Mesendoderm (in vitro differentiated cells): Measurements from ENCODE around the gene MICAL2.

Source experiments
- DNase-seq: peaks from one replicate; pipeline ENCODE4 v3.0.0; 2013
- H2AK5ac ChIP-seq: 2 replicates; pipeline ENCODE4 v1.6.1; 2013; ENCODE audit warnings: low read length, inconsistent platforms
- H2BK120ac ChIP-seq: 2 replicates; pipeline ENCODE4 v1.6.1; 2013; ENCODE audit warnings: low read depth, mild to moderate bottlenecking, low read length, moderate library complexity, mixed read lengths
- H2BK15ac ChIP-seq: replicated peaks from 2 replicates; pipeline ENCODE4 v1.6.1; 2013; ENCODE audit warnings: low read depth, mild to moderate bottlenecking, moderate library complexity
- H2BK5ac ChIP-seq: 2 replicates; pipeline ENCODE4 v1.6.1; 2013; ENCODE audit warnings: low read length, inconsistent platforms
- H3K18ac ChIP-seq: 2 replicates; pipeline ENCODE4 v1.6.1; 2013; ENCODE audit warnings: mild to moderate bottlenecking, low read length, mixed read lengths
- H3K23ac ChIP-seq: one replicate; pipeline ENCODE4 v1.6.1; 2013; ENCODE audit warnings: low read length
- H3K27ac ChIP-seq: 2 replicates; pipeline ENCODE4 v1.5.1; 2013; ENCODE audit warnings: low read depth, mild to moderate bottlenecking, inconsistent platforms, low read length, moderate library complexity
- H3K27me3 ChIP-seq: 2 replicates; pipeline ENCODE4 v1.6.1; 2013; ENCODE audit warnings: low read length, control low read depth, mild to moderate bottlenecking, inconsistent platforms; ENCODE audit not compliant: insufficient read depth, poor library complexity
- H3K36me3 ChIP-seq: 2 replicates; pipeline ENCODE4 v1.6.1; 2013; ENCODE audit warnings: low read length, inconsistent platforms; ENCODE audit not compliant: control insufficient read depth, insufficient read depth
- H3K4ac ChIP-seq: one replicate; pipeline ENCODE4 v1.6.1; 2013; ENCODE audit warnings: low read depth, mild to moderate bottlenecking, low read length, moderate library complexity
- H3K4me1 ChIP-seq: 2 replicates; pipeline ENCODE4 v1.6.1; 2013; ENCODE audit warnings: low read depth, low read length, inconsistent platforms; ENCODE audit not compliant: control insufficient read depth
- H3K4me2 ChIP-seq: 2 replicates; pipeline ENCODE4 v1.6.1; 2013; ENCODE audit warnings: low read length
- H3K4me3 ChIP-seq: 2 replicates; pipeline ENCODE4 v1.5.1; 2013; ENCODE audit warnings: mild to moderate bottlenecking, low read length
- H3K56ac ChIP-seq: one replicate; pipeline ENCODE4 v1.6.1; 2013; ENCODE audit warnings: low read length
- H3K79me1 ChIP-seq: 2 replicates; pipeline ENCODE4 v1.6.1; 2013; ENCODE audit warnings: low read length, inconsistent platforms
- H3K79me2 ChIP-seq: 2 replicates; pipeline ENCODE4 v1.6.1; 2013; ENCODE audit warnings: mild to moderate bottlenecking, low read length; ENCODE audit not compliant: control insufficient read depth, insufficient read depth
- H3K9ac ChIP-seq: 2 replicates; pipeline ENCODE4 v1.6.1; 2013; ENCODE audit warnings: low read length, inconsistent platforms
- H4K5ac ChIP-seq: one replicate; pipeline ENCODE4 v1.6.1; 2013; ENCODE audit warnings: low read length
- H4K8ac ChIP-seq: one replicate; pipeline ENCODE4 v1.6.1; 2013; ENCODE audit warnings: low read depth, mild to moderate bottlenecking, control low read depth, low read length, moderate library complexity
- WGBS: extraction: QIAGEN DNeasy Blood & Tissue Kit; methylation state at CpG from one replicate; pipeline ENCODE4 v1.1.7; 2013; ENCODE audit warnings: low lambda C conversion rate, missing lambda C conversion rate; ENCODE audit not compliant: insufficient coverage; ENCODE audit errors: extremely low coverage; 5-methylcytosine and 5-hydroxymethylcytosine counted together

Gene MICAL2

DNA sequence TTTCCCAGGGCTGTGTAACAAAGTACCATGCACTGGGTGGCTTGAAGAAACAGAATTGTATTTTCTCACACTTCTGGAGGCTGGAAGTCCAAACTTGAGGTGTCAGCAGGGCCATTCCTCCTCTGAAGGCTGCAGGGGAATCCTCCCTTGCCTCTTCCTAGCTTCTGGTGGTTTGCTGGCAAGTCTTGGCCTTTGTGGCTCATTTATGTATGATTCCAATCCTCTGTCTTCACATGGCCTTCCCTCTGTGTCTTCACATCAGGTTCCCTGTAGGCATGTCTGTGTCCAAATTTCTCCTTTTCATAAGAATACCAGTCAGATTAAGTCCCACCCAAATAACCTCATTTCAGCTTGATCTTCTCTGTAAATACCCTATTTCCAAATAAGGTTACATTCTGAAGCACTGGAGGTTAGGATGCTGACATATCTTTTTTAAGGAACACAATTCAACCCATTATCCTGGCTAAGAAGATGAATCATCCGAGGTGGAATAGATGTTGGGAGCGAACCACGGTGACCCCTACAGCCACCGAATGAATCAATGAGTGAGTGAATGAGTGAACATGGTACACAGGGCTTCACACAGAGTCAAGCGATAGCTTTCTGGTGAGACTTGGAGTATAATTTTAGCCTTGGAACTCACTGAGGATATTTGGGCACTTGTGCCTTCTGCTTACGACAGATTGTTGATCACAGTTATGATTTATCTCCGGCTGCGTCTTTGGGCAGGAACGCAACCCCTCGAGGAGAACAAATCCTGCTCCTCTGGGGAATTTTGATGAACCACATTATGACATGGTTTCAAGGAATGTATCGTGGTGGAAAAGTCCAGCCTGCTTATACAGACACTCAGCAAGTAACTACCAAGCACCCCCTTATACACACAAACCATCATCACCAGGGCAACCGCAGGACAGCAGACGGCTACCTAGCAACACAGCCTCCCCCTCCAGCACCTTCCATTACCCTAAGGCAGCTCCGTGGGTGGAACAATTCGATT, 34.3 kb upstream of the MICAL2 start:
- Histone ChIP-seq H3K4ac (no peak overlapping the region), H4K5ac (no peak overlapping the region), H3K4me2 (no peak overlapping the region), H2AK5ac (no peak overlapping the region), H3K4me1 (no peaks in the 10 kb centered on the region), H3K79me1 (no peaks in the 10 kb centered on the region), H3K36me3 (no peaks in the 10 kb centered on the region), H2BK5ac (no peak overlapping the region), H3K79me2 (no peaks in the 10 kb centered on the region), H3K23ac (no peak overlapping the region), H3K56ac (no peak overlapping the region), H3K27ac (no peak overlapping the region), H3K9ac (no peak overlapping the region), H3K18ac (no peak overlapping the region), H3K27me3 (no peaks in the 10 kb centered on the region), H2BK15ac (no peak overlapping the region), H4K8ac (no peak overlapping the region), H3K4me3 (no peak overlapping the region), H2BK120ac (no peak overlapping the region)
- no CpG with 5 or more reads among the region's 15 CpGs for WGBS
- DNase-seq = no peak

- H4K5ac ChIP-seq = no peak overlapping the region
- no peaks in the 10 kb centered on the region for H3K79me1 ChIP-seq
- no peak overlapping the region for H2BK5ac ChIP-seq
- no peaks in the 10 kb centered on the region for H3K79me2 ChIP-seq
- H3K4me2 ChIP-seq = no peak overlapping the region
- H3K9ac ChIP-seq = no peak overlapping the region
- no peaks in the 10 kb centered on the region for H3K4me1 ChIP-seq
- H4K8ac ChIP-seq = no peak overlapping the region
- no peak for DNase-seq
- no peak overlapping the region for H3K4me3 ChIP-seq
- H3K18ac ChIP-seq = no peak overlapping the region
- no peak overlapping the region for H3K4ac ChIP-seq
- H3K27ac ChIP-seq = no peak overlapping the region
- no peak overlapping the region for H2BK15ac ChIP-seq
- no peak overlapping the region for H2BK120ac ChIP-seq
- no peaks in the 10 kb centered on the region for H3K36me3 ChIP-seq
- H3K23ac ChIP-seq = no peak overlapping the region
- WGBS = no CpG with 5 or more reads among the region's 4 CpGs
- no peak overlapping the region for H3K56ac ChIP-seq
- H3K27me3 ChIP-seq = no peaks in the 10 kb centered on the region
- H2AK5ac ChIP-seq = no peak overlapping the region
Observed at GRCh38 chr11:12076840-12077534, 33.4 kb upstream of the MICAL2 start.

- H3K23ac ChIP-seq = no peak overlapping the region
- H3K56ac ChIP-seq = no peak overlapping the region
- H2BK15ac ChIP-seq = no peak overlapping the region
- H3K4me1 ChIP-seq = no peaks in the 10 kb centered on the region
- H3K4ac ChIP-seq = no peak overlapping the region
- no peak for DNase-seq
- H2BK5ac ChIP-seq = no peak overlapping the region
- no peaks in the 10 kb centered on the region for H3K36me3 ChIP-seq
- no peak overlapping the region for H2AK5ac ChIP-seq
- H4K8ac ChIP-seq = no peak overlapping the region
- H2BK120ac ChIP-seq = no peak overlapping the region
- no peaks in the 10 kb centered on the region for H3K79me2 ChIP-seq
- H3K27me3 ChIP-seq = no peaks in the 10 kb centered on the region
- H3K79me1 ChIP-seq = no peaks in the 10 kb centered on the region
- H3K18ac ChIP-seq = no peak overlapping the region
- no peak overlapping the region for H4K5ac ChIP-seq
- H3K4me3 ChIP-seq = no peak overlapping the region
- no CpG with 5 or more reads among the region's 7 CpGs for WGBS
- no peak overlapping the region for H3K9ac ChIP-seq
- no peak overlapping the region for H3K4me2 ChIP-seq
- H3K27ac ChIP-seq = no peak overlapping the region
Observed at GRCh38 chr11:12077535-12078280, 32.7 kb upstream of the MICAL2 start.

DNA sequence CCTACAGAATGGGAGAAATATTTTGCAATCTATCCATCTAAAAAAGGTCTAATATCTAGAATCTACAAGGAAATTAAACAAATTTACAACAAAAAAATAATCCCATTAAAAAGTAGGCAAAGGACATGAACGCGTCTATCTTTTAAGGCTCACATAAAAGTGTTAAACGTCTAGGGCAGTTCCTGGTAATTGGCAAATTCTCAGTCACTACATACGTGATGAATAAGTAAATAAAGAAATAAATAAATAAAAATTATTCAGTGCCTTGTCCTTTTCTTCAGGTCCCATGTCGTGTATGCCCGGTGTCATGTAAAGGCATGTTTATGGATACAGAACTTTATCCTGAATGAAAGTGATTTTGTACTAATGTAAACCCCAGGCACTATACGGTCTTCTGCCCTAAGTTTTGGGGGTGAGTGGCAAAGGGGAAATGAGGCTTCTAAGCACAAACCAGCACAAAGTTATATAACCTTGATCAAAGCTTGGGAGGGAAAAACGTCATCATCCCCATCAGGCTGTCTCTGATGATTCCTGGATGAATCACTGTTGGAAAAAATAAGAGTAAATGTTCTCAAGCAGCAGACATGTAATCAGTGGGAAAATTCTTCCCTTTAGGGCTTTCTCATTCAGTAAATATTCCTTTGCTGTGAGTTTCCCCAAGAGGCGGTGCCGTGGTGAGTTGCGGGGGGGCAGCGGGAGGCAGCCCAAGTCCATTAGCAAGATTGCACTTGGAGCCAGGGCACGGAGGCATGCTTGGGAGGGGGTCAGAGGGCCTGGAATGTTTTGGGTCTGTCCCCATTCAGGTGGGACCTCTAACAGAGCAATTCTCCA, 30.4 kb upstream of the MICAL2 start:
- Histone ChIP-seq H3K4me3 (no peak overlapping the region), H2BK5ac (no peak overlapping the region), H3K79me2 (no peaks in the 10 kb centered on the region), H2BK120ac (no peak overlapping the region), H3K4me2 (no peak overlapping the region), H3K56ac (no peak overlapping the region), H3K27ac (no peak overlapping the region), H3K4me1 (no peaks in the 10 kb centered on the region), H3K18ac (no peak overlapping the region), H4K5ac (no peak overlapping the region), H2AK5ac (no peak overlapping the region), H4K8ac (no peak overlapping the region), H3K23ac (no peak overlapping the region), H2BK15ac (no peak overlapping the region), H3K4ac (no peak overlapping the region), H3K27me3 (no peaks in the 10 kb centered on the region), H3K79me1 (no peaks in the 10 kb centered on the region), H3K36me3 (no peaks in the 10 kb centered on the region), H3K9ac (no peak overlapping the region)
- DNase-seq = peak; percentile 81
- WGBS = no CpG with 5 or more reads among the region's 13 CpGs

- Histone ChIP-seq H2BK15ac (no peak overlapping the region), H3K79me2 (no peaks in the 10 kb centered on the region), H3K4me3 (no peak overlapping the region), H2BK120ac (peak overlapping the region; percentile 49), H3K4me1 (peaks cover 4% of the 10 kb centered on the region), H4K5ac (no peak overlapping the region), H3K4me2 (no peak overlapping the region), H3K9ac (no peak overlapping the region), H3K23ac (no peak overlapping the region), H3K18ac (no peak overlapping the region), H3K56ac (no peak overlapping the region), H4K8ac (no peak overlapping the region), H3K4ac (no peak overlapping the region), H3K27me3 (no peaks in the 10 kb centered on the region), H3K79me1 (no peaks in the 10 kb centered on the region), H2BK5ac (no peak overlapping the region), H2AK5ac (no peak overlapping the region), H3K36me3 (no peaks in the 10 kb centered on the region), H3K27ac (no peak overlapping the region)
- DNase-seq = peak; percentile 29
- no CpG with 5 or more reads among the region's 1 CpG for WGBS
Observed at GRCh38 chr11:12083380-12083779, 27.0 kb upstream of the MICAL2 start.
